HepG2 (cell line): ENCODE data around the gene FIBCD1. TPM values are rescaled to one million over a fixed set of nuclear protein-coding genes. Genes with fewer than 3 reads are reported as not detected.

Experiments
- ATAC-seq: fragments of 200-7000 bp; cut with Tn5 transposase; 3 replicates; pipeline ENCODE4 v1.9.1; 2020; ENCODE audit warnings: mild to moderate bottlenecking, moderate library complexity
- BruUV-seq: library from RNA; stranded (reverse); fragments of 400-500 nt; replicated peaks from 2 replicates; lab custom pipeline; 2021; lab: Mats Ljungman, UMichigan
- CTCF ChIA-PET: fragments of 300-600 bp; formaldehyde crosslinking; extraction: SDS; loops from one replicate; lab custom pipeline; 2021; ENCODE audit warnings: low total read pairs, inconsistent platforms, low intra/inter-chr PET ratio; lab: Yijun Ruan, JAX
- POLR2A ChIA-PET: fragments of 350-600 bp; sonication (Branson Sonifier 250); formaldehyde crosslinking; loops from one replicate; lab custom pipeline; 2020; ENCODE audit warnings: antibody characterized with exemption, inconsistent platforms; lab: Yijun Ruan, JAX
- DNase-seq: peaks from one replicate; pipeline ENCODE4 v3.0.0-alpha.2; 2015; ENCODE audit warnings: low spot score
- FAIRE-seq: peaks from 3 replicates; lab custom pipeline; 2011; peaks lifted over from hg19 to GRCh38; lab: Jason Lieb, UNC
- H2AFZ ChIP-seq: one replicate; pipeline ENCODE4 v1.6.1; 2011; ENCODE audit warnings: low read length, inconsistent platforms
- H3K27ac ChIP-seq: fragments of 300-600 bp; 3 replicates; pipeline ENCODE4 v1.8.0; 2011; ENCODE audit warnings: mixed run types, mild to moderate bottlenecking, mixed read lengths, low read length, inconsistent platforms; ENCODE audit not compliant: insufficient read depth; ENCODE audit errors: extremely low read length
- H3K27me3 ChIP-seq, 2 experiments: fragments of 200-600 bp in 1 of 2; 2 replicates in 1 of 2; 3 replicates in 1 of 2; pipeline versions ENCODE4 v1.6.0 to v1.8.0; 2011; ENCODE audit warnings: low read length in 2 of 2, mild to moderate bottlenecking in 2 of 2, moderate library complexity in 2 of 2, inconsistent platforms in 1 of 2; ENCODE audit not compliant: insufficient read depth in 2 of 2, control insufficient read depth in 1 of 2
- H3K36me3 ChIP-seq, 2 experiments: fragments of 200-600 bp in 1 of 2; replicated peaks in 1 of 2; 2 replicates in 1 of 2; 3 replicates in 1 of 2; pipeline versions ENCODE4 v1.5.1 to v1.8.0; 2011; ENCODE audit warnings: low read length in 2 of 2, inconsistent platforms in 1 of 2; ENCODE audit not compliant: insufficient read depth in 2 of 2, control insufficient read depth in 1 of 2
- H3K4me1 ChIP-seq: 2 replicates; pipeline ENCODE4 v1.5.1; 2012; ENCODE audit warnings: low read length, inconsistent platforms; ENCODE audit not compliant: insufficient read depth
- H3K4me2 ChIP-seq: 2 replicates; pipeline ENCODE4 v1.6.0; 2011; ENCODE audit warnings: low read depth, low read length, inconsistent platforms
- H3K4me3 ChIP-seq, 3 experiments: fragments of 200-600 bp in 1 of 3; sonication (generic), shearing (Covaris generic) in 1 of 3; replicated peaks in 1 of 3; 2 replicates each; pipeline ENCODE4 v1.5.1; 2011 to 2016; ENCODE audit warnings: low read length in 3 of 3, inconsistent platforms in 2 of 3, low read depth in 2 of 3, mild to moderate bottlenecking in 2 of 3, control low read depth in 1 of 3, mixed read lengths in 1 of 3; ENCODE audit not compliant: insufficient read depth in 1 of 3
- H3K79me2 ChIP-seq: one replicate; pipeline ENCODE4 v1.6.1; 2011; ENCODE audit warnings: low read length, inconsistent platforms; ENCODE audit not compliant: insufficient read depth
- H3K9ac ChIP-seq: 2 replicates; pipeline ENCODE4 v1.6.0; 2011; ENCODE audit warnings: mild to moderate bottlenecking, low read depth, low read length, inconsistent platforms; ENCODE audit not compliant: insufficient read depth
- H3K9me3 ChIP-seq: 2 replicates; pipeline ENCODE4 v1.5.1; 2012; ENCODE audit warnings: mild to moderate bottlenecking, low read length
- H4K20me1 ChIP-seq: 2 replicates; pipeline ENCODE4 v1.6.0; 2011; ENCODE audit warnings: inconsistent platforms, mild to moderate bottlenecking, low read length, moderate library complexity; ENCODE audit not compliant: insufficient read depth
- HMG20A ChIP-seq: IDR thresholded peaks from 2 replicates; pipeline ENCODE4 v1.6.1; 2016; ENCODE audit warnings: borderline replicate concordance
- HNF4G ChIP-seq, 2 experiments: sonication (generic) in 1 of 2; formaldehyde crosslinking in 1 of 2; IDR thresholded peaks; 2 replicates each; pipeline versions ENCODE4 v1.4.0 to v1.6.1; 2011 to 2020; ENCODE audit warnings: borderline replicate concordance in 2 of 2, low read depth in 2 of 2, mild to moderate bottlenecking in 2 of 2, low read length in 1 of 2, missing genetic modification reagents in 1 of 2, moderate library complexity in 1 of 2
- NR3C1 ChIP-seq: sonication (generic); formaldehyde crosslinking; IDR thresholded peaks from 2 replicates; pipeline ENCODE4 v1.4.0; 2020; ENCODE audit warnings: missing genetic modification reagents
- ZBED4 ChIP-seq: sonication (generic); formaldehyde crosslinking; IDR thresholded peaks from 2 replicates; pipeline ENCODE4 v1.4.0; 2020; ENCODE audit warnings: missing genetic modification reagents, borderline replicate concordance
- ZFAT ChIP-seq: sonication (generic); formaldehyde crosslinking; conservative IDR thresholded peaks from 2 replicates; pipeline ENCODE4 v1.8.1; 2023; ENCODE audit warnings: missing genetic modification reagents, inconsistent platforms
- ZFP82 ChIP-seq: sonication (generic); formaldehyde crosslinking; IDR thresholded peaks from 2 replicates; pipeline ENCODE4 v1.5.1; 2020; ENCODE audit warnings: mild to moderate bottlenecking, missing genetic modification reagents, borderline replicate concordance
- ZNF772 ChIP-seq: sonication (generic); formaldehyde crosslinking; IDR thresholded peaks from 2 replicates; pipeline ENCODE4 v1.5.0; 2020; ENCODE audit warnings: mild to moderate bottlenecking, missing genetic modification reagents
- WGBS: methylation state at CpG from one replicate; pipeline ENCODE4 v1.1.6; 2017; ENCODE audit warnings: low lambda C conversion rate; 5-methylcytosine and 5-hydroxymethylcytosine counted together
- in situ Hi-C: cut with HindIII; loops from 2 replicates; pipeline ENCODE4 v1.10.0; 2017; ENCODE audit warnings: low pct_unique_long_range_greater_than_20kb; ENCODE audit not compliant: extremely low pct_ligation_motif_present
- intact Hi-C: fragments of 100-400 bp; cut with micrococcal nuclease; formaldehyde crosslinking; loops from one replicate; pipeline ENCODE4 v1.10.0; 2022; ENCODE audit not compliant: unreplicated experiment
- polyA plus RNA-seq, 8 experiments: library from polyadenylated mRNA; depleted of rRNA in 3 of 8; stranded (reverse) in 7 of 8; unstranded in 1 of 8; fragments of >200 nt; fragmentation: Illumina TruSeq in 4 of 8; extraction: Trizol in 4 of 8; gene quantifications; 2 replicates each; pipeline versions ENCODE4 v1.2.1 to v1.2.3, GENCODE V29; 2011 to 2016; ENCODE audit warnings: low read depth in 4 of 8, missing spikeins in 1 of 8, mixed read lengths in 1 of 8; ENCODE audit not compliant: insufficient read depth in 1 of 8
- total RNA-seq, 5 experiments: library from RNA; depleted of rRNA; stranded (reverse); fragments of >200 nt; fragmentation: Illumina TruSeq; extraction: Trizol; gene quantifications; 2 replicates each; pipeline ENCODE4 v1.2.3, GENCODE V29; 2016; ENCODE audit warnings: low read depth in 1 of 5
- TF ChIP-seq, protein P1 (sequence below): sonication (generic); formaldehyde crosslinking; IDR thresholded peaks from 2 replicates; pipeline ENCODE4 v1.9.0; 2021; ENCODE audit warnings: mild to moderate bottlenecking, missing genetic modification reagents
- TF ChIP-seq, protein P2 (sequence below): sonication (generic); formaldehyde crosslinking; IDR thresholded peaks from 2 replicates; pipeline ENCODE4 v1.5.0; 2020; ENCODE audit warnings: mild to moderate bottlenecking, missing genetic modification reagents

Gene FIBCD1
- total and polyA plus RNA-seq, 2 of the 13 experiments (the other 11 are each of a cell fraction or from before 2014, with no cell fraction given) = 0.55 to 0.89 TPM

- ATAC-seq (no peak), FAIRE-seq (no peak), DNase-seq (no peak)
- Histone ChIP-seq H2AFZ (no peak overlapping the region), H3K27ac (no peak overlapping the region), H3K9ac (no peak overlapping the region), H3K27me3 (peaks cover 3 to 47% of the 10 kb centered on the region in 2 experiments; a peak in 4 of 5 replicates), H3K4me2 (no peak overlapping the region), H3K9me3 (no peaks in the 10 kb centered on the region), H3K4me3 (no peak overlapping the region), H4K20me1 (no peaks in the 10 kb centered on the region), H3K36me3 (no peaks in the 10 kb centered on the region), H3K79me2 (no peaks in the 10 kb centered on the region), H3K4me1 (peaks cover 13% of the 10 kb centered on the region)
- ChIA-PET CTCF (no interaction called here), POLR2A (no interaction called here)
- intact Hi-C loops (no loop called here), in situ Hi-C loops (loop anchor here (10.0 kb wide), 1 partner anchor 173 kb away; no protein-coding TSS in a partner anchor)
- 62% methylated on average over 8 of the region's 13 CpGs for WGBS
- no TSS peak for BruUV-seq
- TF ChIP-seq, protein P1, sequence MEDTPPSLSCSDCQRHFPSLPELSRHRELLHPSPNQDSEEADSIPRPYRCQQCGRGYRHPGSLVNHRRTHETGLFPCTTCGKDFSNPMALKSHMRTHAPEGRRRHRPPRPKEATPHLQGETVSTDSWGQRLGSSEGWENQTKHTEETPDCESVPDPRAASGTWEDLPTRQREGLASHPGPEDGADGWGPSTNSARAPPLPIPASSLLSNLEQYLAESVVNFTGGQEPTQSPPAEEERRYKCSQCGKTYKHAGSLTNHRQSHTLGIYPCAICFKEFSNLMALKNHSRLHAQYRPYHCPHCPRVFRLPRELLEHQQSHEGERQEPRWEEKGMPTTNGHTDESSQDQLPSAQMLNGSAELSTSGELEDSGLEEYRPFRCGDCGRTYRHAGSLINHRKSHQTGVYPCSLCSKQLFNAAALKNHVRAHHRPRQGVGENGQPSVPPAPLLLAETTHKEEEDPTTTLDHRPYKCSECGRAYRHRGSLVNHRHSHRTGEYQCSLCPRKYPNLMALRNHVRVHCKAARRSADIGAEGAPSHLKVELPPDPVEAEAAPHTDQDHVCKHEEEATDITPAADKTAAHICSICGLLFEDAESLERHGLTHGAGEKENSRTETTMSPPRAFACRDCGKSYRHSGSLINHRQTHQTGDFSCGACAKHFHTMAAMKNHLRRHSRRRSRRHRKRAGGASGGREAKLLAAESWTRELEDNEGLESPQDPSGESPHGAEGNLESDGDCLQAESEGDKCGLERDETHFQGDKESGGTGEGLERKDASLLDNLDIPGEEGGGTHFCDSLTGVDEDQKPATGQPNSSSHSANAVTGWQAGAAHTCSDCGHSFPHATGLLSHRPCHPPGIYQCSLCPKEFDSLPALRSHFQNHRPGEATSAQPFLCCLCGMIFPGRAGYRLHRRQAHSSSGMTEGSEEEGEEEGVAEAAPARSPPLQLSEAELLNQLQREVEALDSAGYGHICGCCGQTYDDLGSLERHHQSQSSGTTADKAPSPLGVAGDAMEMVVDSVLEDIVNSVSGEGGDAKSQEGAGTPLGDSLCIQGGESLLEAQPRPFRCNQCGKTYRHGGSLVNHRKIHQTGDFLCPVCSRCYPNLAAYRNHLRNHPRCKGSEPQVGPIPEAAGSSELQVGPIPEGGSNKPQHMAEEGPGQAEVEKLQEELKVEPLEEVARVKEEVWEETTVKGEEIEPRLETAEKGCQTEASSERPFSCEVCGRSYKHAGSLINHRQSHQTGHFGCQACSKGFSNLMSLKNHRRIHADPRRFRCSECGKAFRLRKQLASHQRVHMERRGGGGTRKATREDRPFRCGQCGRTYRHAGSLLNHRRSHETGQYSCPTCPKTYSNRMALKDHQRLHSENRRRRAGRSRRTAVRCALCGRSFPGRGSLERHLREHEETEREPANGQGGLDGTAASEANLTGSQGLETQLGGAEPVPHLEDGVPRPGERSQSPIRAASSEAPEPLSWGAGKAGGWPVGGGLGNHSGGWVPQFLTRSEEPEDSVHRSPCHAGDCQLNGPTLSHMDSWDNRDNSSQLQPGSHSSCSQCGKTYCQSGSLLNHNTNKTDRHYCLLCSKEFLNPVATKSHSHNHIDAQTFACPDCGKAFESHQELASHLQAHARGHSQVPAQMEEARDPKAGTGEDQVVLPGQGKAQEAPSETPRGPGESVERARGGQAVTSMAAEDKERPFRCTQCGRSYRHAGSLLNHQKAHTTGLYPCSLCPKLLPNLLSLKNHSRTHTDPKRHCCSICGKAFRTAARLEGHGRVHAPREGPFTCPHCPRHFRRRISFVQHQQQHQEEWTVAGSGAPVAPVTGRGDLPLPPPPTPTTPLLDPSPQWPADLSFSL (CRISPR knock-in tag) = no peak
- no peak for TF ChIP-seq NR3C1
- TF ChIP-seq HNF4G (IDR thresholded peaks at IDR 0.05; ENCODE audit: borderline replicate concordance, low read depth, low read length) = no peak
- no peak for TF ChIP-seq HNF4G (CRISPR knock-in tag; IDR thresholded peaks at IDR 0.05; ENCODE audit: borderline replicate concordance, low read depth)
- TF ChIP-seq ZNF772 (CRISPR knock-in tag) = no peak
- TF ChIP-seq ZFP82 (CRISPR knock-in tag) = no peak
- TF ChIP-seq, protein P2, sequence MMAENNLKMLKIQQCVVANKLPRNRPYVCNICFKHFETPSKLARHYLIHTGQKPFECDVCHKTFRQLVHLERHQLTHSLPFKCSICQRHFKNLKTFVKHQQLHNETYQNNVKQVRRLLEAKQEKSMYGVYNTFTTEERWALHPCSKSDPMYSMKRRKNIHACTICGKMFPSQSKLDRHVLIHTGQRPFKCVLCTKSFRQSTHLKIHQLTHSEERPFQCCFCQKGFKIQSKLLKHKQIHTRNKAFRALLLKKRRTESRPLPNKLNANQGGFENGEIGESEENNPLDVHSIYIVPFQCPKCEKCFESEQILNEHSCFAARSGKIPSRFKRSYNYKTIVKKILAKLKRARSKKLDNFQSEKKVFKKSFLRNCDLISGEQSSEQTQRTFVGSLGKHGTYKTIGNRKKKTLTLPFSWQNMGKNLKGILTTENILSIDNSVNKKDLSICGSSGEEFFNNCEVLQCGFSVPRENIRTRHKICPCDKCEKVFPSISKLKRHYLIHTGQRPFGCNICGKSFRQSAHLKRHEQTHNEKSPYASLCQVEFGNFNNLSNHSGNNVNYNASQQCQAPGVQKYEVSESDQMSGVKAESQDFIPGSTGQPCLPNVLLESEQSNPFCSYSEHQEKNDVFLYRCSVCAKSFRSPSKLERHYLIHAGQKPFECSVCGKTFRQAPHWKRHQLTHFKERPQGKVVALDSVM = no peak
- no peak for TF ChIP-seq ZBED4
- TF ChIP-seq ZFAT = no peak
- no peak for TF ChIP-seq HMG20A (CRISPR knock-in tag)
Observed at GRCh38 chr9:130947618-130948140, 8.6 kb upstream of the FIBCD1 start.
